Measurements from ENCODE around the gene FBXL17. TPM values are rescaled to one million over a fixed set of nuclear protein-coding genes. Genes with fewer than 3 reads are reported as not detected.

The FBXL17 gene
- total RNA-seq, 1 experiment from 2014 or later = 5.3 TPM

GRCh38 chr5:108249785-108250426 lies 132.0 kb downstream of the FBXL17 start:
- no peaks in the 10 kb centered on the region for H3K9me3 ChIP-seq (ENCODE audit: control insufficient read depth, low read depth, low read length)
- no peak overlapping the region for H2AFZ ChIP-seq (ENCODE audit: low read length)
- H3K27ac ChIP-seq (ENCODE audit: insufficient read length, low read depth, low read length) = no peak overlapping the region

More at GRCh38 chr5:108249785-108250426, 132.0 kb downstream of the FBXL17 start:
- no peaks in the 10 kb centered on the region for H3K27me3 Mint-ChIP-seq (ENCODE audit: low read depth)
- Histone ChIP-seq H3K18ac (ENCODE audit: insufficient read length, low read depth, low read length) (no peak overlapping the region), H2BK120ac (ENCODE audit: low read depth, low read length, poor library complexity, severe bottlenecking) (no peak overlapping the region), H3K4me2 (ENCODE audit: insufficient read depth, insufficient read length, low read length) (no peak overlapping the region), H3T11ph (ENCODE audit: low read length) (no peak overlapping the region), H3K56ac (ENCODE audit: insufficient read length, low read depth, low read length) (no peak overlapping the region), H4K91ac (ENCODE audit: insufficient read length, low read depth, low read length) (no peak overlapping the region), H4K5ac (ENCODE audit: insufficient read length, low read depth, low read length) (no peak overlapping the region), H2BK20ac (ENCODE audit: low read depth, low read length, poor library complexity, severe bottlenecking) (no peak overlapping the region), H2BK5ac (ENCODE audit: insufficient read length, low read length) (no peak overlapping the region), H2BK15ac (ENCODE audit: low read depth, low read length) (no peak overlapping the region), H3K27me3 (ENCODE audit: insufficient read depth, low read length) (no peaks in the 10 kb centered on the region), H3K79me2 (ENCODE audit: insufficient read depth, low read length) (no peaks in the 10 kb centered on the region), H3K79me1 (ENCODE audit: insufficient read depth, low read depth, low read length, poor library complexity, severe bottlenecking) (no peaks in the 10 kb centered on the region), H3K14ac (ENCODE audit: insufficient read depth, low read length) (no peak overlapping the region), H3K4me1 (ENCODE audit: insufficient read depth, low read length) (no peaks in the 10 kb centered on the region; the same call in 1 of the 2 replicates), H3K23ac (ENCODE audit: insufficient read length, low read depth, low read length) (no peak overlapping the region), H4K20me1 (ENCODE audit: control insufficient read depth, insufficient read depth, insufficient read length) (no peaks in the 10 kb centered on the region), H2AK5ac (ENCODE audit: insufficient read length, low read length) (no peak overlapping the region), H3K23me2 (ENCODE audit: insufficient read length, low read depth, low read length, poor library complexity, severe bottlenecking) (no peaks in the 10 kb centered on the region), H3K9ac (ENCODE audit: extremely low read depth, insufficient read length, low read length) (no peak overlapping the region), H4K8ac (replicated peaks; ENCODE audit: insufficient read length, low read depth, low read length) (no peak overlapping the region), H2BK12ac (ENCODE audit: insufficient read length, low read depth, low read length) (no peak overlapping the region), H3K4ac (ENCODE audit: low read depth, low read length) (no peak overlapping the region)
- H3K9me3 Mint-ChIP-seq = no peaks in the 10 kb centered on the region
- TF ChIP-seq CTCF (conservative IDR thresholded peaks at IDR 0.05) = no peak
- peaks cover 8 to 9% of the 10 kb centered on the region in 2 experiments for H3K4me1 Mint-ChIP-seq
- H3K4me3 Mint-ChIP-seq = no peak overlapping the region
- no peak for DNase-seq
- no CpG with 5 or more reads among the region's 3 CpGs for WGBS (ENCODE audit: extremely low coverage, insufficient read length, low lambda C conversion rate)
- no peaks in the 10 kb centered on the region for H3K36me3 Mint-ChIP-seq (ENCODE audit: insufficient read depth in 1 of 3, low read depth in 3 of 3)
- no peak overlapping the region for H3K27ac Mint-ChIP-seq
